ENCODE data around the gene ARL9.

ARL9 gene

DNA sequence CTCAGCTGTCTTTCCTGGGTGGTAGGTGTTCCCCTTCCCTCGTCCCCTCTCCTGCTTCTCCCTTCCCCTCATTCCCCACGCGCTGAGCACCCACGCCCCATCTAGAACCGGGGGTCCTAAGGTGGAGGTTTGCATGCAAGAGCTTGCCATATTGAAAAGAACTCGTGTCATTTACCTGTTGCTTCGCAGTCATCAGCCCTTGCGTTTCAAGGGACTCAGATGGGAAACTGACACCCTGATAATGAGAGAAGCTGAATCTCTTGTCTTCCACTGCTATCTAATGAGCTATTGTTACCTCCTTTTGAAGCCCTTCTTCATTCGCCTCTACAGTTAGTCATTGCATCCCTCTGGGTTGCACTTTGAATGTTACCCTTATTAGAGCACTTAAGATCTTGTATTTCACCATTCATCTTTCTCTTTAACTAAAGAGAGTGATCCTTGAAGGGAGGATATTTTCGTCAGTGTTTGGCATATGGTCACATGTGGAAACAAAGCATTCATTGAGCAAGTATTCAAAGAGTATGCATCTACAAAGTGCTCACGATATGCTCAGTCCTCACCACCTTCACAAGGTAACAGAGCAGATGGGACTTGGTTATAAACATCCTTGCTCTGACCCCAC is 25.7 kb downstream of the ARL9 start:
- TF ChIP-seq, protein P1, sequence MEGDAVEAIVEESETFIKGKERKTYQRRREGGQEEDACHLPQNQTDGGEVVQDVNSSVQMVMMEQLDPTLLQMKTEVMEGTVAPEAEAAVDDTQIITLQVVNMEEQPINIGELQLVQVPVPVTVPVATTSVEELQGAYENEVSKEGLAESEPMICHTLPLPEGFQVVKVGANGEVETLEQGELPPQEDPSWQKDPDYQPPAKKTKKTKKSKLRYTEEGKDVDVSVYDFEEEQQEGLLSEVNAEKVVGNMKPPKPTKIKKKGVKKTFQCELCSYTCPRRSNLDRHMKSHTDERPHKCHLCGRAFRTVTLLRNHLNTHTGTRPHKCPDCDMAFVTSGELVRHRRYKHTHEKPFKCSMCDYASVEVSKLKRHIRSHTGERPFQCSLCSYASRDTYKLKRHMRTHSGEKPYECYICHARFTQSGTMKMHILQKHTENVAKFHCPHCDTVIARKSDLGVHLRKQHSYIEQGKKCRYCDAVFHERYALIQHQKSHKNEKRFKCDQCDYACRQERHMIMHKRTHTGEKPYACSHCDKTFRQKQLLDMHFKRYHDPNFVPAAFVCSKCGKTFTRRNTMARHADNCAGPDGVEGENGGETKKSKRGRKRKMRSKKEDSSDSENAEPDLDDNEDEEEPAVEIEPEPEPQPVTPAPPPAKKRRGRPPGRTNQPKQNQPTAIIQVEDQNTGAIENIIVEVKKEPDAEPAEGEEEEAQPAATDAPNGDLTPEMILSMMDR (IDR thresholded peaks at IDR 0.05; ENCODE audit: low read length, missing control alignments) = no peak
- H3K4me3 ChIP-seq (replicated peaks; ENCODE audit: low read depth, low read length) = peak overlapping the region; percentile 65
- DNase-seq (ENCODE audit: low read depth) = no peak

DNA sequence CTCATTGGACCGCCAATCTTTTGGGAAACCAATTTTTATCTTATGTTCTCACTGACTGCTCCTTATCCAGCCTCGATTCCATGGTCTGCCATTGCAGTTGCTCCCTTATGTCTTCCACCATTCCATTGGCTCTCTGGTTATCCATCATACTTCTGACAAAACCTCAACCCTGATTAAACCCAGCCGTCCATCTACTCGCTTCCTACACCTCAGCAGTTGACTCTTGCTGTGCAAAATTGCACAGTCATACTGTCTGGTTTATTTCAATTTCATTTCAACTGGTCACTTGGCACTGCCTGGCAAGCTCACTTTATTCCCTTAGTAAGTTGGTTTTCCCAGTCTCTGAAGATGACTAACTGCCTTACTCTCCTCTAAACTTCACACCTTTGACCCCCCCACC is 26.2 kb downstream of the ARL9 start:
- no peak overlapping the region for H3K4me3 ChIP-seq (replicated peaks; ENCODE audit: low read depth, low read length)
- TF ChIP-seq, protein P1 (IDR thresholded peaks at IDR 0.05; ENCODE audit: low read length, missing control alignments) = no peak
- DNase-seq (ENCODE audit: low read depth) = no peak

- H3K4me3 ChIP-seq (replicated peaks; ENCODE audit: low read depth, low read length) = no peak overlapping the region
- no peak for DNase-seq (ENCODE audit: low read depth)
- TF ChIP-seq, protein P1 (IDR thresholded peaks at IDR 0.05; ENCODE audit: low read length, missing control alignments) = no peak
These were observed 26.6 kb downstream of the ARL9 start for GRCh38 chr4:56532239-56532638.

DNA sequence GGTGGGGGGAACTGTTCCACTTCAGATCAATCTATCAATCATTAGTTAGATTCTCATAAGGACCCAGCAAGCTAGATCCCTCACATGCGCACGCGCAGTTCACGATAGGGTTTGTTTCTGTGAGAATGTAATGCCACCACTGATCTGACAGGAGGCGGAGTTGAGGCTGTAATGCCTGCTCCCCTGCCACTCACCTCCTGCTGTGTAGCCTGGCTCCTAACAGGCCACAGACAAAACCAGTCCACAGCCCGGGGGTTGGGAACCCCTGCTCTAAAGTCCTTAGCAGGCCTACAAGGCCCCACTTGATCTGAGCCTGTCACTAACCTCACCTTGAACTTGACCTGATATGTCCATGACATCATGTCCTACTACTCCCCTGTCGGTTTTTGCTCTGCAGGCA is 30.3 kb downstream of the ARL9 start:
- DNase-seq (ENCODE audit: low read depth) = no peak
- TF ChIP-seq, protein P1 (IDR thresholded peaks at IDR 0.05; ENCODE audit: low read length, missing control alignments) = no peak
- no peak overlapping the region for H3K4me3 ChIP-seq (replicated peaks; ENCODE audit: low read depth, low read length)

DNA sequence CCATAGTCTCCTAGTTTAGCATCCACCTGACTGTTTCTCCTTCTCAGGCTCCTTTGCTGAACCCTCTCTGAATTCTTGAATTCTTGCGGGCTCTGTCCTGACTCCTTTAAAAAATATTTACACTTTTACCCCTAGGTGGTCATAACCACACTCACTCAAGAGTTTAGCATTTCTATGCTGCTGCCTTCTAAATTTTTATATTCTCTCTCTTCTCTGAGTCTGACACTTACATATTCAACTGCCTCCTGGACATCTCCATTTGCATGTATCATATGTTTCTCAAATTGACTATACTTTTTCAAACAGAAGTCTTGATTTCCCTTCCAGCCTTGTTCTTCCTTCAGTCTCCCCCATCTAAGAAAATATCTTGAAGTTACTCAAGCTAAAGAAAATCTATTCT is 31.6 kb downstream of the ARL9 start:
- TF ChIP-seq, protein P1 (IDR thresholded peaks at IDR 0.05; ENCODE audit: low read length, missing control alignments) = no peak
- no peak for DNase-seq (ENCODE audit: low read depth)
- H3K4me3 ChIP-seq (replicated peaks; ENCODE audit: low read depth, low read length) = no peak overlapping the region

DNA sequence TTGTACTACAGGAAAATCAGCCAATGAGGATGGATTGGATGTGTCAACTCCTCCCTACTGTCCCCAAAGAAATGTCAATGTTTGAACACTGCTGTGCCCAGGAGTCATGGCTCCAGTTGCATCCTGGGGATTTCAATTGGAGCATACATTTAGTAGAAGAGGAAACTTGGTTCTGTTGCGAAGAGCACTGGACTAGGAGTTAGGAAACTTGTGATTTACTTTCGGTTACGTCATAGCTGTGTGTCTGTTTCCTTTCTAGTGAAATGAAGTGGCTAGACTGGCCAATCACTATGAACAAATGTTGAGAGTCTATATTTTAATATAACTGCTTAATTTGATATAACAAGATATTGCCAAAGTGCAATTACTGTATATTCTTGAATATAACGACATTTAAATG is 35.2 kb downstream of the ARL9 start:
- TF ChIP-seq, protein P1 (IDR thresholded peaks at IDR 0.05; ENCODE audit: low read length, missing control alignments) = no peak
- H3K4me3 ChIP-seq (replicated peaks; ENCODE audit: low read depth, low read length) = no peak overlapping the region
- no peak for DNase-seq (ENCODE audit: low read depth)

- peak; percentile 81 for DNase-seq (ENCODE audit: low read depth)
- H3K4me3 ChIP-seq (replicated peaks; ENCODE audit: low read depth, low read length) = peak overlapping the region; percentile 43
- TF ChIP-seq, protein P1 (IDR thresholded peaks at IDR 0.05; ENCODE audit: low read length, missing control alignments) = peak; percentile 70
These were observed 39.1 kb downstream of the ARL9 start for GRCh38 chr4:56544573-56545131.
